Measurements from ENCODE around the gene FOXL1. TPM values are rescaled to one million over a fixed set of nuclear protein-coding genes. Genes with fewer than 3 reads are reported as not detected.
"Not testable (repeated sequence)": the region's sequence is repeated elsewhere in the genome, so short reads cannot be mapped to it uniquely, and the experiment has no call there.

The FOXL1 gene
- total and polyA plus RNA-seq, 10 donors = 0.03 to 0.29 (median 0.07) TPM; not detected in 7

DNA sequence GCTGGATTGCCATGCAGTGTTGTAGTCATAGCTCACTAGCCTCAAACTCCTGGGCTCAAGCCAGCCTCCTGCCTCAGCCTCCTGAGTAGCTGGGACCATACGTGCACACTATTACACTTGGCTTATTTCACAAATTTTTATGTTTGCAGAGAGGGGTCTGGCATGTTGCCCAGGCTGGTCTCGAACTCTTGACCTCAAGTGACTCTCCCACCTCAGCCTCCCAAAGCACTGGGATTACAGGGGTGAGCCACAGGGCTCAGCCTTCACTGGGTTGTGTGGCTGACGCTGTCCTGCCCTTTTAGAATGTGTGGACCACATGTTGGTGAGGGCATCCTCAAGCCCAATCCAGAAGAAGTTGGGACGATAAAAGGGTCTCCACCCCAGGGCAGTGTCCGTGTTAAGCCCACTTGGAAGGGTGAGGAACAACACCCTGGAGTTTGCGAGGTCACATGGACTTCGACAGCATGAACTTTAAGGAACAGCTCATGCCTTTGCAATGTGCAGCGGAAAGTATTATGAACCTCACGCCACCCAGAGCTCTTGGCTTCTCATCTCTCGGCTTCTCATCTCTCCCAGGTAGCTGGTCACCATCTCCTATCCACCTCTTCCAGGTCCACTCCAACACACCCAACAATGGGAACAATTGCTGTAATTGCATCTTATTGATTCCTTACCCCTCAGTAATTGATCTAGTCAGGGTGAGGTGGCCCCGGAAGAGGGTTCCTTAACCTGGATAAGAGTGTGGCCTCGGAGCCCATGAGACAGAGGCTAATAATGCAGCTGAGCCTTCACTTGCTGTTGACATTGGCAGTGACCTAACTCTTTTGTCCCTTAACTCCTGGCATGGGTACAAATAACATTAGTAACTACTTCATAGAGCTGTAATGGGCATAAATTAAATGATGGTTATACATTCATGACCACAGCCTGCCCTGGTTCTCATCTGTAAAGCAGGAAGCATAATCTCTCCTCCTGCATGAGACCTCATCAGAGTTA, 6.7 kb downstream of the FOXL1 start:
- intact Hi-C loops (cut with DNase I; ENCODE audit: low total_unique reads) = no loop called here
- Histone ChIP-seq H3K4me1 (no peaks in the 10 kb centered on the region), H3K9me3 (no peaks in the 10 kb centered on the region), H3K36me3 (no peaks in the 10 kb centered on the region), H3K4me3 (no peak overlapping the region), H3K27ac (no peak overlapping the region), H3K27me3 (replicated peaks in 1 of 7) (peaks cover 0 to 51% (median 6%) of the 10 kb centered on the region in 7 donors)
- no peak for DNase-seq
- WGBS, 5 donors = 80 to 92% (median 85%) methylated on average over 12 of the region's 12 CpGs
- TF ChIP-seq POLR2AphosphoS5 (IDR thresholded peaks at IDR 0.05) = no peak
- TF ChIP-seq POLR2A (IDR thresholded peaks at IDR 0.05) = no peak
- TF ChIP-seq, protein P1, sequence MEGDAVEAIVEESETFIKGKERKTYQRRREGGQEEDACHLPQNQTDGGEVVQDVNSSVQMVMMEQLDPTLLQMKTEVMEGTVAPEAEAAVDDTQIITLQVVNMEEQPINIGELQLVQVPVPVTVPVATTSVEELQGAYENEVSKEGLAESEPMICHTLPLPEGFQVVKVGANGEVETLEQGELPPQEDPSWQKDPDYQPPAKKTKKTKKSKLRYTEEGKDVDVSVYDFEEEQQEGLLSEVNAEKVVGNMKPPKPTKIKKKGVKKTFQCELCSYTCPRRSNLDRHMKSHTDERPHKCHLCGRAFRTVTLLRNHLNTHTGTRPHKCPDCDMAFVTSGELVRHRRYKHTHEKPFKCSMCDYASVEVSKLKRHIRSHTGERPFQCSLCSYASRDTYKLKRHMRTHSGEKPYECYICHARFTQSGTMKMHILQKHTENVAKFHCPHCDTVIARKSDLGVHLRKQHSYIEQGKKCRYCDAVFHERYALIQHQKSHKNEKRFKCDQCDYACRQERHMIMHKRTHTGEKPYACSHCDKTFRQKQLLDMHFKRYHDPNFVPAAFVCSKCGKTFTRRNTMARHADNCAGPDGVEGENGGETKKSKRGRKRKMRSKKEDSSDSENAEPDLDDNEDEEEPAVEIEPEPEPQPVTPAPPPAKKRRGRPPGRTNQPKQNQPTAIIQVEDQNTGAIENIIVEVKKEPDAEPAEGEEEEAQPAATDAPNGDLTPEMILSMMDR (IDR thresholded peaks at IDR 0.05 in 8 of 11, conservative IDR thresholded peaks at IDR 0.05 in 3 of 11) = no peak

DNA sequence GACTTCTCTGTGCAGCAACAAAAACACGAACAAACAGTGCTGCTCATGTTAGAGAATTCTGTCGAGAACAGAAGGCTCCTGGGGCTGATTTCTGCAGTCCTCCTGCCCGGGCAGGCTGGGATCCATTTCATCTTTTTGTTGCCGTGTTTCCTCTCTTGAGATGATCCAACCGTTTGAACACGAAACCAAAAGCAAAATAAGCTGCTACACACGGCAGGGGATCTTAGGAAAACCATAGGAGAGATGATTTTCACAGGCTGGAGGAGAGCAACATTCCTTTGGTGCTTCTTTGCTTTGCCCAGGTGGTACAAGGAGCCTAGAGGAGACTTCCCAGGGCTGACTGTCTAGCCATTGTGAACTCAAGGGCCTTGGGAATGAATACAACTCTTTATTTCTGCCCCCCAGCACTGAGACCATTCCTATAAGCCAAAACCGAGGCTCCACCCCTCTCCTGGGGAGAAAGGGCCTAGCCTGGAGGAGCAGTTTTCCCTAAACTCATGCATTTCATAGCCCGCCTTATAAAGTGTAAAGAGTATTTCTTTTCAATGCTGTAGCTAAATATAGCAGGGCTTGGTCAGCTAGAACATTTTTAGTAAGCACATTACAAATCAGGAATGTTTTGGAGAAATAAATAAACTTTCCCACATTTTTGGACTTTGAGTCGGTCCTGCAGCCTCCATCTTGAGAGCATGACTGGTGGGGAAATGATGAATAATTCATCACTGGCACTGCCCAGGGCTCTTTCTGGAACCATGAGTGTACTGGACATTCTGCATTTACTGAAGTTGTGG, 7.7 kb downstream of the FOXL1 start:
- Histone ChIP-seq H3K9me3 (no peaks in the 10 kb centered on the region), H3K27ac (no peak overlapping the region), H3K4me3 (no peak overlapping the region), H3K4me1 (no peaks in the 10 kb centered on the region), H3K36me3 (no peaks in the 10 kb centered on the region), H3K27me3 (replicated peaks in 1 of 7) (peaks cover 0 to 51% (median 5%) of the 10 kb centered on the region in 7 donors)
- intact Hi-C loops (cut with DNase I; ENCODE audit: low total_unique reads) = no loop called here
- 72 to 85% (median 75%) methylated on average over 10 of the region's 10 CpGs for WGBS, 5 donors
- TF ChIP-seq POLR2AphosphoS5 (IDR thresholded peaks at IDR 0.05) (no peak), POLR2A (IDR thresholded peaks at IDR 0.05) (no peak)
- TF ChIP-seq, protein P1 (IDR thresholded peaks at IDR 0.05 in 8 of 11, conservative IDR thresholded peaks at IDR 0.05 in 3 of 11) = no peak
- DNase-seq = no peak

DNA sequence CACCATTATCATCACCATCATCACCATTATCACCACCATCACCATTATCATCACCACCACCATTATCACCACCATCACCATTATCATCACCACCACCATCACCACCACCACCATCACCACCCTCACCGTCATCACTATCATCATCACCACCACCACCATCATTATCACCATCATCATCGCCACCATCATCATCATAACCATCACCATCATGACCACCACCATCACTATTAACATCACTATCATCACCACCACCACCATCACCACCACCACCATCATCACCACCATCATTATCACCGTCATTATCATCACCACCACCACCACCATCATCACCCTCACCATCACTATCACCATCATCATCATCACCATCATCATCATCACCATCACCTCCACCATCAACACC, 9.1 kb downstream of the FOXL1 start:
- Histone ChIP-seq H3K9me3 (no peaks in the 10 kb centered on the region), H3K27ac (no peak overlapping the region), H3K27me3 (replicated peaks in 1 of 7) (peaks cover 0 to 58% (median 3%) of the 10 kb centered on the region in 7 donors), H3K4me3 (no peak overlapping the region), H3K36me3 (no peaks in the 10 kb centered on the region), H3K4me1 (no peaks in the 10 kb centered on the region)
- TF ChIP-seq POLR2AphosphoS5 (IDR thresholded peaks at IDR 0.05) = no peak
- TF ChIP-seq, protein P1 (IDR thresholded peaks at IDR 0.05 in 8 of 11, conservative IDR thresholded peaks at IDR 0.05 in 3 of 11) = no peak
- no peak for TF ChIP-seq POLR2A (IDR thresholded peaks at IDR 0.05)
- 90 to 94% (median 93%) methylated on average over 3 of the region's 3 CpGs for WGBS, 5 donors
- DNase-seq = no peak
- intact Hi-C loops (cut with DNase I; ENCODE audit: low total_unique reads) = no loop called here

DNA sequence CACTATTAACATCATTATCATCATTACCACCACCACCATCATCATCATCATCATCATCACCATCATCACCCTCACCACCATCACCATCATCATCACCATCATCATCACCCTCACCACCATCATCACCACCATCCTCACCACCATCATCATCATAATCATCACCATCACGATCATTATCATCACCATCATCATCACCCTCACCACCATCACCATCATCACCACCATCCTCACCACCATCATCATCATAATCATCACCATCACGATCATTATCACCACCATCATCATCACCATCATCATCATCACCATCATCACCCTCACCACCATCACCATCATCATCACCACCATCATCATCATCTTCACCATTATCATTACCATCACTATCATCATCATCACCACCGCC, 9.6 kb downstream of the FOXL1 start:
- H3K36me3 ChIP-seq; H3K27ac ChIP-seq; H3K4me3 ChIP-seq; intact Hi-C loops (cut with DNase I; ENCODE audit: low total_unique reads); H3K4me1 ChIP-seq; DNase-seq; H3K9me3 ChIP-seq: not testable (repeated sequence)
- 82 to 91% (median 86%) methylated on average over 3 of the region's 3 CpGs for WGBS, 5 donors
- peaks cover 0 to 60% (median 8%) of the 10 kb centered on the region in 7 donors for H3K27me3 ChIP-seq (replicated peaks in 1 of 7)
